HG02973 (cell line): ENCODE measurements around the gene STMN1.

Source experiments
- ATAC-seq: cut with Tn5 transposase; IDR thresholded peaks from one replicate; pipeline ENCODE4 v1.9.1; 2021; ENCODE audit warnings: moderate library complexity; ENCODE audit not compliant: unreplicated experiment

Gene STMN1

GRCh38 chr1:25922056-25922970 is 16.1 kb upstream of the STMN1 start:
- ATAC-seq, result no peak

- ATAC-seq, result no peak
These were observed 12.4 kb upstream of the STMN1 start for GRCh38 chr1:25918615-25919014.

GRCh38 chr1:25917996-25918395 is 11.8 kb upstream of the STMN1 start:
- no peak for ATAC-seq

GRCh38 chr1:25916460-25916859 is 10.2 kb upstream of the STMN1 start:
- no peak for ATAC-seq

GRCh38 chr1:25914074-25914995 is 8.1 kb upstream of the STMN1 start:
- ATAC-seq, result no peak

GRCh38 chr1:25913206-25913605 is 7.0 kb upstream of the STMN1 start:
- ATAC-seq, result no peak

- ATAC-seq, result no peak
These were observed 6.0 kb upstream of the STMN1 start for GRCh38 chr1:25912076-25912831.

GRCh38 chr1:25911162-25911561 is 4.9 kb upstream of the STMN1 start:
- no peak for ATAC-seq

- no peak for ATAC-seq
These were observed 2.8 kb upstream of the STMN1 start for GRCh38 chr1:25909040-25909439.

- no peak for ATAC-seq
These were observed 1.9 kb upstream of the STMN1 start for GRCh38 chr1:25908161-25908560.

- ATAC-seq, result no peak
These were observed 1.4 kb upstream of the STMN1 start for GRCh38 chr1:25907601-25908000.

- no peak for ATAC-seq
These were observed 553 bp upstream of the STMN1 start for GRCh38 chr1:25906644-25907300.

- peak; percentile 73 for ATAC-seq
These were observed 1.1 kb downstream of the STMN1 start for GRCh38 chr1:25904943-25905679.

GRCh38 chr1:25903986-25904385 is 2.2 kb downstream of the STMN1 start:
- no peak for ATAC-seq

GRCh38 chr1:25902462-25902861 is 3.8 kb downstream of the STMN1 start:
- ATAC-seq, result no peak

GRCh38 chr1:25900219-25900618 is 6.0 kb downstream of the STMN1 start:
- ATAC-seq, result no peak

- ATAC-seq, result no peak
These were observed 6.4 kb downstream of the STMN1 start for GRCh38 chr1:25899792-25900191.

- ATAC-seq, result no peak
These were observed 7.8 kb downstream of the STMN1 start for GRCh38 chr1:25898223-25899015.

GRCh38 chr1:25897754-25898153 is 8.5 kb downstream of the STMN1 start:
- no peak for ATAC-seq
